IMR-90 (cell line): Measurements from ENCODE around the gene WNT10A. TPM values are rescaled to one million over a fixed set of nuclear protein-coding genes. Genes with fewer than 3 reads are reported as not detected.

Experiments
- ATAC-seq: fragments of 200-7000 bp; cut with Tn5 transposase; 2 replicates; pipeline ENCODE4 v1.9.1; 2020; ENCODE audit warnings: low read depth, mild to moderate bottlenecking, moderate library complexity
- BruUV-seq: library from RNA; stranded (reverse); fragments of 400-500 nt; replicated peaks from 2 replicates; lab custom pipeline; 2021; lab: Mats Ljungman, UMichigan
- CTCF ChIA-PET: fragments of 300-600 bp; formaldehyde crosslinking; extraction: SDS; loops from one replicate; lab custom pipeline; 2021; ENCODE audit warnings: antibody characterized with exemption; lab: Yijun Ruan, JAX
- POLR2A ChIA-PET: fragments of 300-600 bp; sonication (Branson Sonifier 250); formaldehyde crosslinking; loops from one replicate; lab custom pipeline; 2022; ENCODE audit warnings: antibody characterized with exemption; ENCODE audit not compliant: unreplicated experiment; lab: Charles Lee
- DNase-seq: peaks from one replicate; pipeline ENCODE4 v3.0.0; 2013
- H2AFZ ChIP-seq: replicated peaks from 2 replicates; pipeline ENCODE3; 2013; ENCODE audit warnings: low read length, mild to moderate bottlenecking; ENCODE audit not compliant: poor library complexity
- H2AK5ac ChIP-seq: 2 replicates; pipeline ENCODE4 v1.6.1; 2013; ENCODE audit warnings: low read depth, low read length, inconsistent platforms
- H2AK9ac ChIP-seq: replicated peaks from 2 replicates; pipeline ENCODE3; 2013; ENCODE audit warnings: mild to moderate bottlenecking, low read depth, low read length, moderate library complexity; ENCODE audit not compliant: poor library complexity
- H2BK120ac ChIP-seq: 2 replicates; pipeline ENCODE4 v1.6.1; 2013; ENCODE audit warnings: low read depth, low read length, inconsistent platforms
- H2BK15ac ChIP-seq: 3 replicates; pipeline ENCODE4 v1.6.1; 2013; ENCODE audit warnings: low read depth, low read length, inconsistent platforms
- H2BK20ac ChIP-seq: 2 replicates; pipeline ENCODE4 v1.6.1; 2013; ENCODE audit warnings: low read depth, mild to moderate bottlenecking, inconsistent platforms, low read length, moderate library complexity
- H2BK5ac ChIP-seq: 2 replicates; pipeline ENCODE4 v1.6.1; 2013; ENCODE audit warnings: mild to moderate bottlenecking, low read depth, low read length, inconsistent platforms; ENCODE audit not compliant: poor library complexity, severe bottlenecking
- H3K14ac ChIP-seq: replicated peaks from 2 replicates; pipeline ENCODE4 v1.6.1; 2013; ENCODE audit warnings: low read depth, low read length, inconsistent platforms
- H3K18ac ChIP-seq: 2 replicates; pipeline ENCODE4 v1.6.1; 2013; ENCODE audit warnings: low read depth, low read length, control low read depth
- H3K23ac ChIP-seq: 2 replicates; pipeline ENCODE4 v1.6.1; 2013; ENCODE audit warnings: low read depth, low read length, inconsistent platforms
- H3K27ac ChIP-seq: 2 replicates; pipeline ENCODE4 v1.5.1; 2013; ENCODE audit warnings: mild to moderate bottlenecking, control low read depth, low read length; ENCODE audit not compliant: insufficient read depth
- H3K27me3 ChIP-seq: 2 replicates; pipeline ENCODE4 v1.6.1; 2013; ENCODE audit warnings: low read length; ENCODE audit not compliant: control insufficient read depth, insufficient read depth
- H3K36me3 ChIP-seq: 2 replicates; pipeline ENCODE4 v1.6.1; 2013; ENCODE audit warnings: low read length, mixed read lengths; ENCODE audit not compliant: control insufficient read depth, insufficient read depth
- H3K4ac ChIP-seq: 2 replicates; pipeline ENCODE4 v1.6.1; 2013; ENCODE audit warnings: low read depth, low read length, inconsistent platforms
- H3K4me1 ChIP-seq: 2 replicates; pipeline ENCODE4 v1.6.1; 2013; ENCODE audit warnings: low read length, mixed read lengths; ENCODE audit not compliant: control insufficient read depth, insufficient read depth
- H3K4me2 ChIP-seq: 2 replicates; pipeline ENCODE4 v1.6.1; 2013; ENCODE audit warnings: low read depth, mild to moderate bottlenecking, control low read depth, low read length, moderate library complexity
- H3K4me3 ChIP-seq: 2 replicates; pipeline ENCODE4 v1.5.1; 2013; ENCODE audit warnings: low read depth, mild to moderate bottlenecking, control low read depth, low read length, moderate library complexity; ENCODE audit not compliant: insufficient read depth
- H3K56ac ChIP-seq: 2 replicates; pipeline ENCODE4 v1.6.1; 2013; ENCODE audit warnings: low read length, inconsistent platforms; ENCODE audit not compliant: insufficient read depth; ENCODE audit errors: extremely low read depth
- H3K79me1 ChIP-seq, 2 experiments: 2 replicates each; pipeline ENCODE4 v1.6.1; 2013; ENCODE audit warnings: low read length in 2 of 2, inconsistent platforms in 1 of 2, low read depth in 1 of 2
- H3K9ac ChIP-seq: 2 replicates; pipeline ENCODE4 v1.6.1; 2013; ENCODE audit warnings: low read depth, low read length, control low read depth
- H3K9me1 ChIP-seq: 2 replicates; pipeline ENCODE4 v1.6.1; 2013; ENCODE audit warnings: low read length, inconsistent platforms; ENCODE audit not compliant: insufficient read depth
- H3K9me3 ChIP-seq: 2 replicates; pipeline ENCODE4 v1.6.1; 2013; ENCODE audit warnings: low read length; ENCODE audit not compliant: control insufficient read depth, insufficient read depth
- H4K20me1 ChIP-seq: 2 replicates; pipeline ENCODE4 v1.6.1; 2013; ENCODE audit warnings: low read length, inconsistent platforms; ENCODE audit not compliant: insufficient read depth
- H4K5ac ChIP-seq: 2 replicates; pipeline ENCODE4 v1.6.1; 2013; ENCODE audit warnings: mild to moderate bottlenecking, low read depth, low read length, control low read depth
- H4K8ac ChIP-seq, 2 experiments: 2 replicates each; pipeline ENCODE4 v1.6.1; 2013; ENCODE audit warnings: low read depth in 2 of 2, low read length in 2 of 2, control low read depth in 1 of 2, inconsistent platforms in 1 of 2
- H4K91ac ChIP-seq: 2 replicates; pipeline ENCODE4 v1.6.1; 2013; ENCODE audit warnings: low read depth, low read length, inconsistent platforms; ENCODE audit not compliant: insufficient read depth
- BHLHE40 ChIP-seq: fragments of 150-350 bp; IDR thresholded peaks from 2 replicates; pipeline ENCODE4 v1.6.1; 2016; ENCODE audit warnings: mild to moderate bottlenecking, low read depth, low read length
- CEBPB ChIP-seq: IDR thresholded peaks from 2 replicates; pipeline ENCODE4 v1.6.1; 2012; ENCODE audit warnings: low read depth, low read length, improper control_type of control experiment
- CHD1 ChIP-seq: IDR thresholded peaks from 2 replicates; pipeline ENCODE4 v1.6.1; 2012; ENCODE audit warnings: low read depth, low read length, improper control_type of control experiment
- FOS ChIP-seq: fragments of 150-350 bp; IDR thresholded peaks from 2 replicates; pipeline ENCODE4 v1.6.1; 2016; ENCODE audit warnings: low read depth, low read length
- MAFK ChIP-seq: IDR thresholded peaks from 2 replicates; pipeline ENCODE4 v1.6.1; 2012; ENCODE audit warnings: low read depth, low read length, improper control_type of control experiment
- MAZ ChIP-seq: IDR thresholded peaks from 2 replicates; pipeline ENCODE4 v1.6.1; 2012; ENCODE audit warnings: low read depth, mild to moderate bottlenecking, low read length, improper control_type of control experiment, moderate library complexity, borderline replicate concordance
- MXI1 ChIP-seq: IDR thresholded peaks from 2 replicates; pipeline ENCODE4 v1.6.1; 2012; ENCODE audit warnings: low read depth, mild to moderate bottlenecking, low read length, moderate library complexity, borderline replicate concordance
- NFE2L2 ChIP-seq: fragments of 150-350 bp; IDR thresholded peaks from 2 replicates; pipeline ENCODE4 v1.6.1; 2016; ENCODE audit warnings: low read depth, mild to moderate bottlenecking, low read length
- POLR2A ChIP-seq: IDR thresholded peaks from 2 replicates; pipeline ENCODE4 v1.6.1; 2012; ENCODE audit warnings: mild to moderate bottlenecking, low read depth, low read length
- RAD21 ChIP-seq: IDR thresholded peaks from 2 replicates; pipeline ENCODE4 v1.6.1; 2012; ENCODE audit warnings: low read length, improper control_type of control experiment
- RCOR1 ChIP-seq: IDR thresholded peaks from 2 replicates; pipeline ENCODE4 v1.6.1; 2012; ENCODE audit warnings: mild to moderate bottlenecking, low read length, improper control_type of control experiment; ENCODE audit not compliant: insufficient replicate concordance
- RFX5 ChIP-seq: IDR thresholded peaks from 2 replicates; pipeline ENCODE4 v1.8.0; 2012; ENCODE audit warnings: low read depth, mild to moderate bottlenecking, low read length, moderate library complexity
- SMC3 ChIP-seq: fragments of 150-350 bp; IDR thresholded peaks from 2 replicates; pipeline ENCODE4 v1.6.1; 2016; ENCODE audit warnings: low read depth, mild to moderate bottlenecking, antibody characterized with exemption, low read length, moderate library complexity
- WGBS, 2 experiments: methylation state at CpG; one replicate each; pipeline versions ENCODE4 v1.1.5 to v1.1.7; 2013; ENCODE audit warnings: missing lambda C conversion rate in 2 of 2; ENCODE audit not compliant: insufficient read length in 1 of 2; ENCODE audit errors: extremely low coverage in 2 of 2; 5-methylcytosine and 5-hydroxymethylcytosine counted together
- dilution Hi-C: fragments of 300-500 bp; cut with HindIII; formaldehyde crosslinking; loops from one replicate; pipeline ENCODE4 v1.14.3; 2018; ENCODE audit warnings: low sequenced_read_pairs; ENCODE audit not compliant: unreplicated experiment
- in situ Hi-C: fragments of 300-500 bp; cut with MboI; formaldehyde crosslinking; loops from 3 replicates; pipeline ENCODE4 v1.14.3; 2019; ENCODE audit warnings: low sequenced_read_pairs, inconsistent platforms, mixed read lengths
- intact Hi-C: fragments of 100-400 bp; cut with micrococcal nuclease; formaldehyde crosslinking; loops from 2 replicates; pipeline ENCODE4 v1.10.0; 2022
- polyA plus RNA-seq, 3 experiments: library from polyadenylated mRNA; depleted of rRNA; stranded (reverse); fragments of >200 nt; gene quantifications; 2 replicates each; pipeline ENCODE4 v1.2.3, GENCODE V29; 2012; ENCODE audit warnings: low replicate concordance in 1 of 3
- total RNA-seq: library from RNA; depleted of rRNA; stranded (reverse); fragments of >200 nt; gene quantifications from 2 replicates; pipeline ENCODE4 v1.2.3, GENCODE V29; 2012
- TF ChIP-seq, protein P1 (sequence below): conservative IDR thresholded peaks from 2 replicates; pipeline ENCODE4 v1.5.1; 2012; ENCODE audit warnings: mild to moderate bottlenecking, low read depth, low read length, improper control_type of control experiment
- TF ChIP-seq, protein P2 (sequence below): fragments of 150-350 bp; IDR thresholded peaks from 2 replicates; pipeline ENCODE4 v1.6.1; 2017; ENCODE audit warnings: mild to moderate bottlenecking, antibody characterized with exemption, low read length, low read depth
- TF ChIP-seq, protein P3 (sequence below): fragments of 150-350 bp; IDR thresholded peaks from 2 replicates; pipeline ENCODE4 v1.6.1; 2016; ENCODE audit warnings: low read depth, mild to moderate bottlenecking, low read length, moderate library complexity, borderline replicate concordance

Gene WNT10A
- total and polyA plus RNA-seq, 2 of the 4 experiments (the other 2 are of a cell fraction): not detected

DNA sequence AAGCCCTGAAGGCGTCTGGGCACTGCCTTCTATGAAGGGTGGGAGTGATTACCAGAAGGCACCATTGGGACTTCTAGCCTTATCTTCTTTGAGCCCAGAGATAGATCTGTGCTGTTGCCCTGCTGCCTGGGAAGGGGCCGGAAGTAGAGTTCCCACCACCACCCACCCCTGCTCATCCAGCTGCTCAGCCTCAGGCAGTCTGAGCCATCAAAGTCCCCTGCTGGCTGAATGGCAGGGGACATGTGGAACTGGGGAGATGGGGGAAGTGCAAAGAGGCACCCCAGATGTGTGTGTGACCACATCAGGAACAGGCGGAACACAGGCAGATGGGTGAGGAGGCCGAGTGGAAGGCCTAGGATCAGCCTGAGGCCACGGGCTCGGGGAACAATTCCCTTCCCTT is 3.3 kb upstream of the WNT10A start:
- Histone ChIP-seq H3K9me1 (no peaks in the 10 kb centered on the region), H3K4me2 (no peak overlapping the region), H2BK15ac (no peak overlapping the region), H3K18ac (no peak overlapping the region), H3K4me1 (no peaks in the 10 kb centered on the region), H3K4ac (no peak overlapping the region), H2BK120ac (no peak overlapping the region), H3K9ac (no peak overlapping the region), H3K9me3 (0 out of 2 replicates have a peak, but pooled peaks cover 1% of the 10 kb centered on the region), H2BK20ac (no peak overlapping the region), H3K79me1 (no peaks in the 10 kb centered on the region), H3K56ac (no peak overlapping the region), H3K14ac (no peak overlapping the region), H3K27me3 (peaks cover 92% of the 10 kb centered on the region), H4K20me1 (no peaks in the 10 kb centered on the region), H4K5ac (no peak overlapping the region), H2AFZ (no peak overlapping the region), H3K23ac (no peak overlapping the region), H3K4me3 (no peak overlapping the region), H3K36me3 (no peaks in the 10 kb centered on the region), H4K91ac (no peak overlapping the region), H2BK5ac (no peak overlapping the region), H2AK5ac (no peak overlapping the region), H3K27ac (no peak overlapping the region), H4K8ac (no peak overlapping the region), H2AK9ac (no peak overlapping the region)
- DNase-seq (no peak), ATAC-seq (no peak)
- intact Hi-C loops: no loop called here
- ChIA-PET CTCF (interaction anchor here (1.0 to 4.5 kb wide), 7 partner anchors 10 to 98 kb away, joined by 3 to 49 read pairs (median 4); no protein-coding TSS in a partner anchor), POLR2A (no interaction called here)
- no CpG with 5 or more reads among the region's 6 CpGs for WGBS, 2 experiments
- no peak for TF ChIP-seq NFE2L2
- TF ChIP-seq POLR2A: no peak
- TF ChIP-seq, protein P1, sequence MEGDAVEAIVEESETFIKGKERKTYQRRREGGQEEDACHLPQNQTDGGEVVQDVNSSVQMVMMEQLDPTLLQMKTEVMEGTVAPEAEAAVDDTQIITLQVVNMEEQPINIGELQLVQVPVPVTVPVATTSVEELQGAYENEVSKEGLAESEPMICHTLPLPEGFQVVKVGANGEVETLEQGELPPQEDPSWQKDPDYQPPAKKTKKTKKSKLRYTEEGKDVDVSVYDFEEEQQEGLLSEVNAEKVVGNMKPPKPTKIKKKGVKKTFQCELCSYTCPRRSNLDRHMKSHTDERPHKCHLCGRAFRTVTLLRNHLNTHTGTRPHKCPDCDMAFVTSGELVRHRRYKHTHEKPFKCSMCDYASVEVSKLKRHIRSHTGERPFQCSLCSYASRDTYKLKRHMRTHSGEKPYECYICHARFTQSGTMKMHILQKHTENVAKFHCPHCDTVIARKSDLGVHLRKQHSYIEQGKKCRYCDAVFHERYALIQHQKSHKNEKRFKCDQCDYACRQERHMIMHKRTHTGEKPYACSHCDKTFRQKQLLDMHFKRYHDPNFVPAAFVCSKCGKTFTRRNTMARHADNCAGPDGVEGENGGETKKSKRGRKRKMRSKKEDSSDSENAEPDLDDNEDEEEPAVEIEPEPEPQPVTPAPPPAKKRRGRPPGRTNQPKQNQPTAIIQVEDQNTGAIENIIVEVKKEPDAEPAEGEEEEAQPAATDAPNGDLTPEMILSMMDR: no peak
- TF ChIP-seq RCOR1: no peak
- TF ChIP-seq, protein P2, sequence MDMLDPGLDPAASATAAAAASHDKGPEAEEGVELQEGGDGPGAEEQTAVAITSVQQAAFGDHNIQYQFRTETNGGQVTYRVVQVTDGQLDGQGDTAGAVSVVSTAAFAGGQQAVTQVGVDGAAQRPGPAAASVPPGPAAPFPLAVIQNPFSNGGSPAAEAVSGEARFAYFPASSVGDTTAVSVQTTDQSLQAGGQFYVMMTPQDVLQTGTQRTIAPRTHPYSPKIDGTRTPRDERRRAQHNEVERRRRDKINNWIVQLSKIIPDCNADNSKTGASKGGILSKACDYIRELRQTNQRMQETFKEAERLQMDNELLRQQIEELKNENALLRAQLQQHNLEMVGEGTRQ: no peak
- no peak for TF ChIP-seq BHLHE40
- no peak for TF ChIP-seq RAD21
- TF ChIP-seq MXI1: no peak
- TF ChIP-seq RFX5: no peak
- TF ChIP-seq, protein P3, sequence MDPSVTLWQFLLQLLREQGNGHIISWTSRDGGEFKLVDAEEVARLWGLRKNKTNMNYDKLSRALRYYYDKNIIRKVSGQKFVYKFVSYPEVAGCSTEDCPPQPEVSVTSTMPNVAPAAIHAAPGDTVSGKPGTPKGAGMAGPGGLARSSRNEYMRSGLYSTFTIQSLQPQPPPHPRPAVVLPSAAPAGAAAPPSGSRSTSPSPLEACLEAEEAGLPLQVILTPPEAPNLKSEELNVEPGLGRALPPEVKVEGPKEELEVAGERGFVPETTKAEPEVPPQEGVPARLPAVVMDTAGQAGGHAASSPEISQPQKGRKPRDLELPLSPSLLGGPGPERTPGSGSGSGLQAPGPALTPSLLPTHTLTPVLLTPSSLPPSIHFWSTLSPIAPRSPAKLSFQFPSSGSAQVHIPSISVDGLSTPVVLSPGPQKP: no peak
- no peak for TF ChIP-seq MAZ
- no peak for TF ChIP-seq CHD1
- no peak for TF ChIP-seq CEBPB
- no peak for TF ChIP-seq SMC3
- no peak for TF ChIP-seq MAFK
- no peak for TF ChIP-seq FOS
- BruUV-seq: no TSS peak
- in situ Hi-C loops: no loop called here
- dilution Hi-C loops: no loop called here
